GM12878 (cell line): ENCODE data around the gene NFILZ. TPM values are rescaled to one million over a fixed set of nuclear protein-coding genes. Genes with fewer than 3 reads are reported as not detected.

Experiments
- ATAC-seq: fragments of 200-7000 bp; cut with Tn5 transposase; 3 replicates; pipeline ENCODE4 v1.9.1; 2020; ENCODE audit warnings: mild to moderate bottlenecking, moderate library complexity
- BruUV-seq: library from RNA; stranded (reverse); fragments of 400-500 nt; replicated peaks from 2 replicates; lab custom pipeline; 2021; lab: Mats Ljungman, UMichigan
- CTCF ChIA-PET: fragments of 300-600 bp; sonication (Branson Sonifier 250); formaldehyde crosslinking; extraction: SDS; loops from one replicate; lab custom pipeline; 2021; ENCODE audit warnings: inconsistent platforms; lab: Yijun Ruan, JAX
- POLR2A ChIA-PET: fragments of 350-600 bp; formaldehyde crosslinking; extraction: SDS; loops from one replicate; lab custom pipeline; 2021; ENCODE audit warnings: inconsistent platforms; lab: Charles Lee
- RAD21 ChIA-PET: fragments of 300-600 bp; sonication (Branson Sonifier 250); formaldehyde crosslinking; loops from one replicate; lab custom pipeline; 2023; ENCODE audit warnings: antibody characterized with exemption; ENCODE audit not compliant: unreplicated experiment; lab: Charles Lee
- SMC1A ChIA-PET: fragments of 300-600 bp; sonication (Branson Sonifier 250); formaldehyde crosslinking; loops from one replicate; lab custom pipeline; 2023; ENCODE audit not compliant: unreplicated experiment, uncharacterized antibody; lab: Charles Lee
- DNase-seq: peaks from one replicate; pipeline ENCODE4 v3.0.0-alpha.2; 2011; ENCODE audit warnings: low read depth, low spot score
- FAIRE-seq: peaks from 3 replicates; lab custom pipeline; 2011; peaks lifted over from hg19 to GRCh38; lab: Jason Lieb, UNC
- H2AFZ ChIP-seq: 2 replicates; pipeline ENCODE4 v1.6.0; 2011; ENCODE audit warnings: low read depth, low read length, control low read depth; ENCODE audit not compliant: control insufficient read depth
- H3K27ac ChIP-seq: 2 replicates; pipeline ENCODE4 v1.5.1; 2011; ENCODE audit warnings: control low read depth; ENCODE audit not compliant: control insufficient read depth, insufficient read depth
- H3K27me3 ChIP-seq, 2 experiments: replicated peaks in 1 of 2; 2 replicates each; pipeline versions ENCODE4 v1.6.0 to v1.6.1; 2011; ENCODE audit warnings: low read length in 1 of 2; ENCODE audit not compliant: control insufficient read depth in 2 of 2, insufficient read depth in 2 of 2
- H3K36me3 ChIP-seq, 2 experiments: 2 replicates each; pipeline ENCODE4 v1.5.1; 2011; ENCODE audit warnings: low read length in 1 of 2; ENCODE audit not compliant: control insufficient read depth in 2 of 2, insufficient read depth in 2 of 2
- H3K4me1 ChIP-seq: 2 replicates; pipeline ENCODE4 v1.6.1; 2011; ENCODE audit warnings: mild to moderate bottlenecking, low read length, moderate library complexity, mixed read lengths; ENCODE audit not compliant: control insufficient read depth, insufficient read depth
- H3K4me2 ChIP-seq: 2 replicates; pipeline ENCODE4 v1.6.0; 2011; ENCODE audit warnings: control low read depth; ENCODE audit not compliant: control insufficient read depth, insufficient read depth
- H3K4me3 ChIP-seq: fragments of 200-600 bp; sonication (generic); 2 replicates; pipeline ENCODE4 v1.5.1; 2016
- H3K79me2 ChIP-seq: 2 replicates; pipeline ENCODE4 v1.6.0; 2011; ENCODE audit warnings: low read length; ENCODE audit not compliant: control insufficient read depth, insufficient read depth
- H3K9ac ChIP-seq: 2 replicates; pipeline ENCODE4 v1.8.0; 2011; ENCODE audit warnings: low read length, control low read depth, mixed read lengths; ENCODE audit not compliant: control insufficient read depth, insufficient read depth
- H3K9me3 ChIP-seq: replicated peaks from 3 replicates; pipeline ENCODE4 v1.5.1; 2011; ENCODE audit warnings: mild to moderate bottlenecking, low read length; ENCODE audit not compliant: control insufficient read depth, insufficient read depth
- H4K20me1 ChIP-seq: 2 replicates; pipeline ENCODE4 v1.6.0; 2011; ENCODE audit not compliant: control insufficient read depth, insufficient read depth
- CHD1 ChIP-seq: IDR thresholded peaks from 2 replicates; pipeline ENCODE4 v1.6.1; 2012; ENCODE audit warnings: low read depth, low read length, improper control_type of control experiment
- CHD4 ChIP-seq: fragments of 200-600 bp; sonication (generic); IDR thresholded peaks from 2 replicates; pipeline ENCODE4 v1.6.1; 2016; ENCODE audit warnings: mild to moderate bottlenecking
- EGR1 ChIP-seq, 2 experiments: IDR thresholded peaks; 1 replicate in 1 of 2; 2 replicates in 1 of 2; pipeline ENCODE4 v1.6.1; 2011 to 2012; ENCODE audit warnings: low read depth in 2 of 2, low read length in 2 of 2, borderline replicate concordance in 1 of 2, mild to moderate bottlenecking in 1 of 2, moderate library complexity in 1 of 2
- FOS ChIP-seq: IDR thresholded peaks from 3 replicates; pipeline ENCODE4 v1.6.1; 2011; ENCODE audit warnings: borderline replicate concordance; ENCODE audit not compliant: insufficient read length; ENCODE audit errors: extremely low read depth
- GABPA ChIP-seq: IDR thresholded peaks from 2 replicates; pipeline ENCODE4 v1.6.1; 2014; ENCODE audit warnings: antibody characterized with exemption, low read depth, mild to moderate bottlenecking, inconsistent platforms
- HDAC6 ChIP-seq: fragments of 200-600 bp; sonication (generic); IDR thresholded peaks from one replicate; pipeline ENCODE4 v1.8.0; 2017; ENCODE audit warnings: antibody characterized with exemption; ENCODE audit not compliant: unreplicated experiment
- HDGF ChIP-seq: fragments of 450-650 bp; IDR thresholded peaks from 2 replicates; pipeline ENCODE4 v1.6.1; 2016; ENCODE audit warnings: antibody characterized with exemption
- MAX ChIP-seq: IDR thresholded peaks from 2 replicates; pipeline ENCODE4 v1.6.1; 2012; ENCODE audit warnings: low read depth, low read length, improper control_type of control experiment
- MTA2 ChIP-seq: fragments of 450-650 bp; IDR thresholded peaks from 2 replicates; pipeline ENCODE4 v1.6.1; 2016; ENCODE audit warnings: low read depth, mild to moderate bottlenecking, moderate library complexity
- NFIC ChIP-seq: IDR thresholded peaks from 2 replicates; pipeline ENCODE4 v1.6.1; 2012; ENCODE audit warnings: low read depth, mild to moderate bottlenecking, inconsistent platforms, low read length, moderate library complexity
- NR2C1 ChIP-seq: fragments of 450-650 bp; IDR thresholded peaks from 2 replicates; pipeline ENCODE4 v1.6.1; 2017; ENCODE audit warnings: antibody characterized with exemption, mild to moderate bottlenecking, moderate library complexity
- SIN3A ChIP-seq: IDR thresholded peaks from 2 replicates; pipeline ENCODE4 v1.6.1; 2012; ENCODE audit warnings: low read depth, low read length, improper control_type of control experiment
- SIX5 ChIP-seq: IDR thresholded peaks from 2 replicates; pipeline ENCODE4 v1.6.1; 2011; ENCODE audit warnings: mild to moderate bottlenecking, low read depth, low read length, moderate library complexity; ENCODE audit not compliant: severe bottlenecking
- SMAD1 ChIP-seq: fragments of 450-650 bp; IDR thresholded peaks from 2 replicates; pipeline ENCODE4 v1.6.1; 2018; ENCODE audit warnings: mild to moderate bottlenecking, low read depth; ENCODE audit not compliant: partially characterized antibody
- SMAD5 ChIP-seq: IDR thresholded peaks from 2 replicates; pipeline ENCODE4 v1.6.1; 2016; ENCODE audit warnings: antibody characterized with exemption, low read depth
- SREBF2 ChIP-seq: IDR thresholded peaks from 2 replicates; pipeline ENCODE4 v1.6.1; 2012; ENCODE audit warnings: mild to moderate bottlenecking, low read length
- YY1 ChIP-seq: IDR thresholded peaks from 2 replicates; pipeline ENCODE4 v1.6.1; 2011; ENCODE audit warnings: low read depth, mild to moderate bottlenecking, low read length
- ZBTB11 ChIP-seq: fragments of 450-650 bp; formaldehyde crosslinking; IDR thresholded peaks from 2 replicates; pipeline ENCODE4 v1.5.0; 2022; ENCODE audit warnings: mild to moderate bottlenecking, missing genetic modification characterization
- ZBTB4 ChIP-seq: fragments of 450-650 bp; formaldehyde crosslinking; IDR thresholded peaks from 2 replicates; pipeline ENCODE4 v1.4.0; 2022; ENCODE audit warnings: mild to moderate bottlenecking, moderate library complexity
- ZNF207 ChIP-seq: fragments of 450-650 bp; IDR thresholded peaks from 2 replicates; pipeline ENCODE4 v1.6.1; 2014; ENCODE audit warnings: antibody characterized with exemption, mild to moderate bottlenecking, borderline replicate concordance
- WGBS: methylation state at CpG from one replicate; pipeline ENCODE4 v1.1.6; 2016; ENCODE audit warnings: low lambda C conversion rate; ENCODE audit not compliant: insufficient replicate concordance, insufficient coverage; ENCODE audit errors: missing lambda C conversion rate; 5-methylcytosine and 5-hydroxymethylcytosine counted together
- in situ Hi-C: fragments of 300-500 bp; cut with MboI; formaldehyde crosslinking; loops from 9 replicates; pipeline ENCODE4 v1.14.3; 2018; ENCODE audit warnings: mixed read lengths
- intact Hi-C: fragments of 100-400 bp; cut with micrococcal nuclease; formaldehyde crosslinking; loops from one replicate; pipeline ENCODE4 v1.14.2; 2022; ENCODE audit not compliant: unreplicated experiment
- polyA plus RNA-seq, 11 experiments: library from polyadenylated mRNA; depleted of rRNA in 4 of 11; unstranded in 6 of 11; stranded (reverse) in 5 of 11; fragments of >200 nt; fragmentation: Nextera tagmentation in 4 of 11; fragmentation: Illumina TruSeq in 1 of 11; extraction: Ambion mirVana in 4 of 11; extraction: Trizol in 1 of 11; gene quantifications; 1 replicate in 1 of 11; 2 replicates in 10 of 11; pipeline versions ENCODE4 v1.2.1 to v1.2.3, GENCODE V29; 2011 to 2016; ENCODE audit warnings: inconsistent platforms in 2 of 11, missing spikeins in 2 of 11, low read depth in 1 of 11
- total RNA-seq, 4 experiments: library from RNA; depleted of rRNA in 3 of 4; stranded (reverse); fragments of >200 nt in 3 of 4; fragmentation: Illumina TruSeq in 1 of 4; extraction: Trizol in 1 of 4; gene quantifications; 2 replicates each; pipeline versions ENCODE4 v1.2.1 to v1.2.3, GENCODE V29; 2013 to 2021

Gene NFILZ
- total and polyA plus RNA-seq, 10 of the 15 experiments (the other 5 are each of a cell fraction or from before 2014, with no cell fraction given) = not detected

- RAD21 ChIA-PET = no interaction called here
- no peaks in the 10 kb centered on the region for H3K27me3 ChIP-seq
- TF ChIP-seq CHD4 (no peak), SIN3A (no peak), SIX5 (no peak), MAX (no peak), ZBTB11 (CRISPR knock-in tag) (no peak), ZNF207 (no peak), FOS (no peak), HDAC6 (no peak), SMAD1 (no peak), SMAD5 (no peak), EGR1 (IDR thresholded peaks at IDR 0.05; ENCODE audit: borderline replicate concordance in 1 of 2, low read depth in 2 of 2, low read length in 2 of 2) (no peak), NFIC (no peak), HDGF (no peak), NR2C1 (no peak), GABPA (no peak), CHD1 (no peak), ZBTB4 (CRISPR knock-in tag) (no peak), MTA2 (no peak), YY1 (no peak), SREBF2 (no peak)
- H3K36me3 ChIP-seq = no peaks in the 10 kb centered on the region
- 35% methylated on average over 6 of the region's 6 CpGs for WGBS
- CTCF ChIA-PET = no interaction called here
- FAIRE-seq (no peak), DNase-seq (no peak), ATAC-seq (no peak)
- BruUV-seq = no TSS peak
- intact Hi-C loops (no loop called here), in situ Hi-C loops (no loop called here)
- no peak overlapping the region for H2AFZ ChIP-seq
- SMC1A ChIA-PET = no interaction called here
- H3K4me1 ChIP-seq = no peaks in the 10 kb centered on the region
- H3K4me2 ChIP-seq = no peak overlapping the region
- no peaks in the 10 kb centered on the region; the same call in 2 of the 3 replicates for H3K9me3 ChIP-seq
- H4K20me1 ChIP-seq = no peaks in the 10 kb centered on the region
- H3K4me3 ChIP-seq = no peak overlapping the region
- POLR2A ChIA-PET = no interaction called here
- H3K79me2 ChIP-seq = no peaks in the 10 kb centered on the region
- H3K9ac ChIP-seq = no peak overlapping the region
- no peak overlapping the region for H3K27ac ChIP-seq
These were observed 43.0 kb downstream of the NFILZ start for GRCh38 chr19:8673276-8673891.
